TTC549 (cell line): ENCODE results near the gene LRRC32.
"Not testable (repeated sequence)": the region's sequence is repeated elsewhere in the genome, so short reads cannot be mapped to it uniquely, and the experiment has no call there.

Experiments used
- FAIRE-seq: peaks from 2 replicates; lab custom pipeline; 2012; peaks lifted over from hg19 to GRCh38; lab: Jason Lieb, UNC

Gene LRRC32

GRCh38 chr11:76608879-76609460 lies 61.6 kb downstream of the LRRC32 start:
- not testable (repeated sequence) for FAIRE-seq

- FAIRE-seq, result not testable (repeated sequence)
Measured at GRCh38 chr11:76608228-76608627, 62.3 kb downstream of the LRRC32 start.
